Esophagus squamous epithelium (tissue), 4 donors: Measurements from ENCODE around the gene F12.

Experiments used
- POLR2A ChIP-seq, 4 donors: fragments of 450-650 bp; IDR thresholded peaks; one replicate each; pipeline ENCODE4 v1.6.1; 2017; ENCODE audit warnings: antibody characterized with exemption in 4 of 4, mild to moderate bottlenecking in 4 of 4, moderate library complexity in 3 of 4
- TF ChIP-seq, protein P1 (sequence below), 6 experiments: fragments of 450-650 bp in 4 of 6; fragments of 200-600 bp in 2 of 6; sonication (generic) in 2 of 6; IDR thresholded peaks; one replicate each; pipeline ENCODE4 v1.5.1; 2016 to 2019; ENCODE audit warnings: antibody characterized with exemption in 6 of 6, mild to moderate bottlenecking in 4 of 6, moderate library complexity in 4 of 6

GRCh38 chr5:177449140-177450061 is 40.0 kb upstream of the F12 start:
- TF ChIP-seq, protein P1, sequence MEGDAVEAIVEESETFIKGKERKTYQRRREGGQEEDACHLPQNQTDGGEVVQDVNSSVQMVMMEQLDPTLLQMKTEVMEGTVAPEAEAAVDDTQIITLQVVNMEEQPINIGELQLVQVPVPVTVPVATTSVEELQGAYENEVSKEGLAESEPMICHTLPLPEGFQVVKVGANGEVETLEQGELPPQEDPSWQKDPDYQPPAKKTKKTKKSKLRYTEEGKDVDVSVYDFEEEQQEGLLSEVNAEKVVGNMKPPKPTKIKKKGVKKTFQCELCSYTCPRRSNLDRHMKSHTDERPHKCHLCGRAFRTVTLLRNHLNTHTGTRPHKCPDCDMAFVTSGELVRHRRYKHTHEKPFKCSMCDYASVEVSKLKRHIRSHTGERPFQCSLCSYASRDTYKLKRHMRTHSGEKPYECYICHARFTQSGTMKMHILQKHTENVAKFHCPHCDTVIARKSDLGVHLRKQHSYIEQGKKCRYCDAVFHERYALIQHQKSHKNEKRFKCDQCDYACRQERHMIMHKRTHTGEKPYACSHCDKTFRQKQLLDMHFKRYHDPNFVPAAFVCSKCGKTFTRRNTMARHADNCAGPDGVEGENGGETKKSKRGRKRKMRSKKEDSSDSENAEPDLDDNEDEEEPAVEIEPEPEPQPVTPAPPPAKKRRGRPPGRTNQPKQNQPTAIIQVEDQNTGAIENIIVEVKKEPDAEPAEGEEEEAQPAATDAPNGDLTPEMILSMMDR (IDR thresholded peaks at IDR 0.05): peak in 1 of 6 experiments; percentile 4
- no peak for TF ChIP-seq POLR2A (IDR thresholded peaks at IDR 0.05)
